Testis (tissue), 3 donors: ENCODE data around the gene MMP17. TPM values are rescaled to one million over a fixed set of nuclear protein-coding genes. Genes with fewer than 3 reads are reported as not detected.

Experiments used
- DNase-seq: peaks from one replicate; pipeline ENCODE4 v3.0.0-alpha.2; 2019
- H3K27ac ChIP-seq, 2 donors: fragments of 200-600 bp; sonication (generic); one replicate each; pipeline ENCODE4 v1.5.1; 2019
- H3K27me3 ChIP-seq: fragments of 200-600 bp; sonication (generic); one replicate; pipeline ENCODE4 v1.5.1; 2019
- H3K36me3 ChIP-seq: fragments of 200-600 bp; sonication (generic); one replicate; pipeline ENCODE4 v1.5.1; 2017; ENCODE audit warnings: low read depth; ENCODE audit errors: missing control alignments
- H3K4me1 ChIP-seq: fragments of 200-600 bp; sonication (generic); one replicate; pipeline ENCODE4 v1.5.1; 2019
- H3K4me3 ChIP-seq, 2 donors: fragments of 200-600 bp; sonication (generic); one replicate each; pipeline ENCODE4 v1.5.1; 2017 to 2019
- H3K9me3 ChIP-seq: fragments of 200-600 bp; sonication (generic); one replicate; pipeline ENCODE4 v1.5.1; 2017
- CTCF ChIP-seq, 3 experiments: fragments of 450-650 bp in 2 of 3; fragments of 200-600 bp in 1 of 3; sonication (generic) in 1 of 3; IDR thresholded peaks; one replicate each; pipeline ENCODE4 v1.5.1; 2016 to 2019; ENCODE audit warnings: antibody characterized with exemption in 3 of 3, mild to moderate bottlenecking in 2 of 3, moderate library complexity in 1 of 3
- POLR2A ChIP-seq: fragments of 450-650 bp; IDR thresholded peaks from one replicate; pipeline ENCODE4 v1.6.1; 2017; ENCODE audit warnings: antibody characterized with exemption, mild to moderate bottlenecking, moderate library complexity
- WGBS, 2 donors: methylation state at CpG; one replicate each; pipeline ENCODE4 v1.1.5; 2018; 5-methylcytosine and 5-hydroxymethylcytosine counted together
- intact Hi-C: fragments of 100-400 bp; cut with DNase I; formaldehyde crosslinking; loops from one replicate; pipeline ENCODE4 v1.15.1; 2023; ENCODE audit warnings: low total_unique reads
- polyA plus RNA-seq: library from polyadenylated mRNA; stranded (reverse); fragments of 350-450 nt; fragmentation: Illumina TruSeq; extraction: RNeasy Lipid Tissue Mini Kit (QIAGEN cat#74804); gene quantifications from one replicate; pipeline ENCODE4 v1.2.3, GENCODE V29; 2014; ENCODE audit warnings: low read depth, low replicate concordance; ENCODE audit not compliant: insufficient read depth
- total RNA-seq, 2 donors: library from RNA; depleted of rRNA; stranded (reverse); fragments of >200 nt; gene quantifications; one replicate each; pipeline ENCODE4 v1.2.3, GENCODE V29; 2016

MMP17 gene
- total and polyA plus RNA-seq, 3 donors from 2014 or later = 13.2 to 23.3 (median 16.1) TPM

- H3K4me3 ChIP-seq = no peak overlapping the region
- 86 to 90% methylated on average over 3 to 14 of the region's 14 CpGs for WGBS, 2 donors
- TF ChIP-seq CTCF (IDR thresholded peaks at IDR 0.05) (no peak), POLR2A (no peak)
- no peaks in the 10 kb centered on the region for H3K4me1 ChIP-seq
- intact Hi-C loops = no loop called here
- DNase-seq = no peak
- H3K27ac ChIP-seq = no peak overlapping the region
- H3K36me3 ChIP-seq = no peaks in the 10 kb centered on the region
- H3K27me3 ChIP-seq = no peaks in the 10 kb centered on the region
- H3K9me3 ChIP-seq = no peaks in the 10 kb centered on the region
These were observed 33.1 kb upstream of the MMP17 start for GRCh38 chr12:131795064-131795463.

- no peak overlapping the region for H3K4me3 ChIP-seq
- no peak for TF ChIP-seq POLR2A
- no peak for TF ChIP-seq CTCF (IDR thresholded peaks at IDR 0.05)
- DNase-seq = no peak
- H3K36me3 ChIP-seq = no peaks in the 10 kb centered on the region
- WGBS, 2 donors = 81 to 83% methylated on average over 6 to 14 of the region's 15 CpGs
- H3K9me3 ChIP-seq = no peaks in the 10 kb centered on the region
- H3K27ac ChIP-seq = no peak overlapping the region
- no peaks in the 10 kb centered on the region for H3K27me3 ChIP-seq
- intact Hi-C loops = no loop called here
- H3K4me1 ChIP-seq = no peaks in the 10 kb centered on the region
These were observed 32.3 kb upstream of the MMP17 start for GRCh38 chr12:131795690-131796410.

- Histone ChIP-seq H3K36me3 (no peaks in the 10 kb centered on the region), H3K27me3 (no peaks in the 10 kb centered on the region), H3K9me3 (no peaks in the 10 kb centered on the region), H3K4me3 (no peak overlapping the region), H3K4me1 (no peaks in the 10 kb centered on the region), H3K27ac (no peak overlapping the region)
- intact Hi-C loops = no loop called here
- TF ChIP-seq POLR2A (no peak), CTCF (IDR thresholded peaks at IDR 0.05) (no peak)
- 97 to 100% methylated on average over 6 of the region's 6 CpGs for WGBS, 2 donors
- DNase-seq = no peak
These were observed 31.8 kb upstream of the MMP17 start for GRCh38 chr12:131796411-131796736.

GRCh38 chr12:131796754-131797587 lies 31.2 kb upstream of the MMP17 start:
- Histone ChIP-seq H3K27me3 (no peaks in the 10 kb centered on the region), H3K27ac (no peak overlapping the region), H3K36me3 (no peaks in the 10 kb centered on the region), H3K9me3 (no peaks in the 10 kb centered on the region), H3K4me1 (no peaks in the 10 kb centered on the region), H3K4me3 (no peak overlapping the region)
- no peak for DNase-seq
- intact Hi-C loops = no loop called here
- no peak for TF ChIP-seq CTCF (IDR thresholded peaks at IDR 0.05)
- no peak for TF ChIP-seq POLR2A
- 83 to 87% methylated on average over 19 to 28 of the region's 28 CpGs for WGBS, 2 donors
